ENCODE data around the gene IL37. TPM values are rescaled to one million over a fixed set of nuclear protein-coding genes. Genes with fewer than 3 reads are reported as not detected.
"Not testable (repeated sequence)": the region's sequence is repeated elsewhere in the genome, so short reads cannot be mapped to it uniquely, and the experiment has no call there.

The IL37 gene
- total RNA-seq, 1 experiment from 2014 or later = not detected

DNA sequence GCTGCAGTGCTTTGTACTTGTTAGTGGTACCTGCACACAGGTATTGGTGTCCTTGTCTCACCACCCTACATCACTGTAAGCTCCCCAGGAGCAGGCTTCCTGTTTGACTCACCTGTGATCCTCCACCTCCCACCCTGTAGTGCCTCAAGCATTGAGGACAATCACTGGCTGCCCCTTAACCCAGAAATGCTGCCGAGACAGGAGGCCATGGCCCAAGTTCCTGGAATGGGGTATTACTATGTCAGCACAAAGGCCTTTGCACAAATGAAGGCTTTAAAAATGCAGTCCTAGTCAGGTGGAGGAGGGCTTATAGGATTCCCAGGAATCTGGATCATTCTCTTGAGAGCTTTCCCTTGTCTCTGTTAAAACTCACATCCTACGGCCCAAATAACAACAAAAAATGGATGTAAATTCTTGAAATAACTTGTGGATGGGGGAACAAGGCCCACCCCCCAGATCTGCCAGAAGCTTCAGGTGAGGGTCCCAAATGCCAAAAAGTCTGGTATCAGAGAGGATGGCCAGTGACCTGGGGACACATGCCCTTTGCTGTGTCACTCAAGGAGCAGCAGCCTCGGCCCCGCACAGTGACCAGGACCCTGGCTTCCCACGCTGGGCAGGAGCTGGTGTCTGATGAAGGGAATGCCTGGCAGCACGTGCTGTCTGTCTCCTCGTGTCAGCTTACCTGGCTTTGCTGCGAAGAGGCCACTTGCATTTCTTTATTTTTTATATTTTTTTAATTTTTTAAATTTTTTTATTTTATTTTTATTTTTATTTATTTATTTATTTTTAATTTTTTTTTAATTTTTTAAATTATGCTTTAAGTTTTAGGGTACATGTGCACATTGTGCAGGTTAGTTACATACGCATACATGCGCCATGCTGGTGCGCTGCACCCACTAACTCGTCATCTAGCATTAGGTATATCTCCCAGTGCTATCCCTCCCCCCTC lies 3.7 kb upstream of the IL37 start:
- H2AFZ ChIP-seq (ENCODE audit: low read length) = no peak overlapping the region
- no peak overlapping the region for H3K27ac ChIP-seq (ENCODE audit: insufficient read length, low read depth, low read length)

DNA sequence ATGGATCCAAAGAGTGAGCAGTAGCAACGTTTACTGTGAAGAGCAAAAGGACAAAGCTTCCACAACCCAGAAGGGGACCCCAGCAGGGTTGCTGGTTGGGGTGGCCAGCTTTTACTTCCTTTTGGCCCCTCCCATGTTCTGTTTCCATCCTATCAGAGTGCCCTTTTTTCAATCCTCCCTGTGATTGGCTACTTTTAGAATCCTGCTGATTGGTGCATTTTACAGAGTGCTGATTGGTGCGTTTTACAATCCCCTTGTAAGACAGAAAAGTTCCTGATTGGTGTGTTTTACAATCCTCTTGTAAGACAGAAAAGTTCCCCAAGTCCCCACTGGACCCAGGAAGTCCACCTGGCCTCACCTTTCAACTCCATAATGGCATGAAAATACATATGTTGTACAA lies 2.4 kb upstream of the IL37 start:
- not testable (repeated sequence) for H3K79me1 ChIP-seq (ENCODE audit: insufficient read depth, low read depth, low read length, poor library complexity, severe bottlenecking); H2BK5ac ChIP-seq (ENCODE audit: insufficient read length, low read length); H3K56ac ChIP-seq (ENCODE audit: insufficient read length, low read depth, low read length); H3K4me1 ChIP-seq (ENCODE audit: insufficient read depth, low read length); H4K5ac ChIP-seq (ENCODE audit: insufficient read length, low read depth, low read length); H3K27ac Mint-ChIP-seq; H2AK5ac ChIP-seq (ENCODE audit: insufficient read length, low read length); H3K23ac ChIP-seq (ENCODE audit: insufficient read length, low read depth, low read length); H3T11ph ChIP-seq (ENCODE audit: low read length); H3K9ac ChIP-seq (ENCODE audit: extremely low read depth, insufficient read length, low read length); H2AFZ ChIP-seq (ENCODE audit: low read length); H4K20me1 ChIP-seq (ENCODE audit: control insufficient read depth, insufficient read depth, insufficient read length); H3K4me1 Mint-ChIP-seq; H3K27ac ChIP-seq (ENCODE audit: insufficient read length, low read depth, low read length); H3K4me3 Mint-ChIP-seq; DNase-seq; H3K9me3 Mint-ChIP-seq; H3K14ac ChIP-seq (ENCODE audit: insufficient read depth, low read length); H3K27me3 Mint-ChIP-seq (ENCODE audit: low read depth); H3K18ac ChIP-seq (ENCODE audit: insufficient read length, low read depth, low read length); H3K79me2 ChIP-seq (ENCODE audit: insufficient read depth, low read length); H2BK120ac ChIP-seq (ENCODE audit: low read depth, low read length, poor library complexity, severe bottlenecking); H2BK20ac ChIP-seq (ENCODE audit: low read depth, low read length, poor library complexity, severe bottlenecking); H4K8ac ChIP-seq (replicated peaks; ENCODE audit: insufficient read length, low read depth, low read length); H3K4me2 ChIP-seq (ENCODE audit: insufficient read depth, insufficient read length, low read length); H3K23me2 ChIP-seq (ENCODE audit: insufficient read length, low read depth, low read length, poor library complexity, severe bottlenecking); H3K9me3 ChIP-seq (ENCODE audit: control insufficient read depth, low read depth, low read length); H2BK12ac ChIP-seq (ENCODE audit: insufficient read length, low read depth, low read length); H3K27me3 ChIP-seq (ENCODE audit: insufficient read depth, low read length); H3K4ac ChIP-seq (ENCODE audit: low read depth, low read length); H2BK15ac ChIP-seq (ENCODE audit: low read depth, low read length); H3K36me3 Mint-ChIP-seq (ENCODE audit: insufficient read depth in 1 of 3, low read depth in 3 of 3); H4K91ac ChIP-seq (ENCODE audit: insufficient read length, low read depth, low read length)
- no CpG with 5 or more reads among the region's 2 CpGs for WGBS (ENCODE audit: extremely low coverage, insufficient read length, low lambda C conversion rate)

More for the DNA sequence above, 3.7 kb upstream of the IL37 start:
- H3K23me2 ChIP-seq (ENCODE audit: insufficient read length, low read depth, low read length, poor library complexity, severe bottlenecking) = no peaks in the 10 kb centered on the region
- H3K4me2 ChIP-seq (ENCODE audit: insufficient read depth, insufficient read length, low read length) = no peak overlapping the region
- H2BK5ac ChIP-seq (ENCODE audit: insufficient read length, low read length) = no peak overlapping the region
- Mint-ChIP-seq H3K4me3 (no peak overlapping the region), H3K4me1 (no peaks in the 10 kb centered on the region; a peak in 1 of 4 replicates), H3K27ac (peak overlapping the region in 1 of 3 experiments; percentile 76; a peak in 3 of 7 replicates), H3K9me3 (peaks cover 3 to 4% of the 10 kb centered on the region in 2 experiments; a peak in 3 of 5 replicates), H3K36me3 (ENCODE audit: insufficient read depth in 1 of 3, low read depth in 3 of 3) (peaks cover 0 to 2% (median 0%) of the 10 kb centered on the region in 3 experiments; a peak in 1 of 7 replicates), H3K27me3 (ENCODE audit: low read depth) (no peaks in the 10 kb centered on the region; the same call in none of the 2 replicates)
- no peak overlapping the region for H4K5ac ChIP-seq (ENCODE audit: insufficient read length, low read depth, low read length)
- H3K79me1 ChIP-seq (ENCODE audit: insufficient read depth, low read depth, low read length, poor library complexity, severe bottlenecking) = no peaks in the 10 kb centered on the region
- no peaks in the 10 kb centered on the region for H4K20me1 ChIP-seq (ENCODE audit: control insufficient read depth, insufficient read depth, insufficient read length)
- no peak overlapping the region for H3K4ac ChIP-seq (ENCODE audit: low read depth, low read length)
- no CpG with 5 or more reads among the region's 12 CpGs for WGBS (ENCODE audit: extremely low coverage, insufficient read length, low lambda C conversion rate)
- H4K91ac ChIP-seq (ENCODE audit: insufficient read length, low read depth, low read length) = no peak overlapping the region
- H2AK5ac ChIP-seq (ENCODE audit: insufficient read length, low read length) = no peak overlapping the region
- H3K27me3 ChIP-seq (ENCODE audit: insufficient read depth, low read length) = no peaks in the 10 kb centered on the region
- no peak overlapping the region for H3K14ac ChIP-seq (ENCODE audit: insufficient read depth, low read length)
- H2BK20ac ChIP-seq (ENCODE audit: low read depth, low read length, poor library complexity, severe bottlenecking) = no peak overlapping the region
- DNase-seq = no peak
- no peaks in the 10 kb centered on the region for H3K9me3 ChIP-seq (ENCODE audit: control insufficient read depth, low read depth, low read length)
- no peak overlapping the region for H2BK15ac ChIP-seq (ENCODE audit: low read depth, low read length)
- H3K18ac ChIP-seq (ENCODE audit: insufficient read length, low read depth, low read length) = peak overlapping the region; percentile 50
- H3K56ac ChIP-seq (ENCODE audit: insufficient read length, low read depth, low read length) = no peak overlapping the region
- no peaks in the 10 kb centered on the region for H3K4me1 ChIP-seq (ENCODE audit: insufficient read depth, low read length)
- H3K9ac ChIP-seq (ENCODE audit: extremely low read depth, insufficient read length, low read length) = no peak overlapping the region
- no peak overlapping the region for H4K8ac ChIP-seq (replicated peaks; ENCODE audit: insufficient read length, low read depth, low read length)
- H3K23ac ChIP-seq (ENCODE audit: insufficient read length, low read depth, low read length) = no peak overlapping the region
- no peak overlapping the region for H2BK12ac ChIP-seq (ENCODE audit: insufficient read length, low read depth, low read length)
- TF ChIP-seq, protein P1, sequence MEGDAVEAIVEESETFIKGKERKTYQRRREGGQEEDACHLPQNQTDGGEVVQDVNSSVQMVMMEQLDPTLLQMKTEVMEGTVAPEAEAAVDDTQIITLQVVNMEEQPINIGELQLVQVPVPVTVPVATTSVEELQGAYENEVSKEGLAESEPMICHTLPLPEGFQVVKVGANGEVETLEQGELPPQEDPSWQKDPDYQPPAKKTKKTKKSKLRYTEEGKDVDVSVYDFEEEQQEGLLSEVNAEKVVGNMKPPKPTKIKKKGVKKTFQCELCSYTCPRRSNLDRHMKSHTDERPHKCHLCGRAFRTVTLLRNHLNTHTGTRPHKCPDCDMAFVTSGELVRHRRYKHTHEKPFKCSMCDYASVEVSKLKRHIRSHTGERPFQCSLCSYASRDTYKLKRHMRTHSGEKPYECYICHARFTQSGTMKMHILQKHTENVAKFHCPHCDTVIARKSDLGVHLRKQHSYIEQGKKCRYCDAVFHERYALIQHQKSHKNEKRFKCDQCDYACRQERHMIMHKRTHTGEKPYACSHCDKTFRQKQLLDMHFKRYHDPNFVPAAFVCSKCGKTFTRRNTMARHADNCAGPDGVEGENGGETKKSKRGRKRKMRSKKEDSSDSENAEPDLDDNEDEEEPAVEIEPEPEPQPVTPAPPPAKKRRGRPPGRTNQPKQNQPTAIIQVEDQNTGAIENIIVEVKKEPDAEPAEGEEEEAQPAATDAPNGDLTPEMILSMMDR (conservative IDR thresholded peaks at IDR 0.05) = no peak
- no peak overlapping the region for H3T11ph ChIP-seq (ENCODE audit: low read length)
- no peak overlapping the region for H2BK120ac ChIP-seq (ENCODE audit: low read depth, low read length, poor library complexity, severe bottlenecking)
- no peaks in the 10 kb centered on the region for H3K79me2 ChIP-seq (ENCODE audit: insufficient read depth, low read length)

Measured in H9 (cell line).